H1 (cell line): ENCODE results near the gene CNOT8.

Experiments
- ATF2 ChIP-seq: IDR thresholded peaks from 2 replicates; pipeline ENCODE4 v1.6.1; 2012; ENCODE audit warnings: low read length, inconsistent platforms
- CHD2 ChIP-seq: IDR thresholded peaks from 2 replicates; pipeline ENCODE4 v1.6.1; 2012; ENCODE audit warnings: low read length, improper control_type of control experiment
- CTCF ChIP-seq, 3 experiments: IDR thresholded peaks; 1 replicate in 2 of 3; 2 replicates in 1 of 3; pipeline versions ENCODE4 v1.5.1 to v1.6.1; 2011; ENCODE audit warnings: low read length in 3 of 3, mild to moderate bottlenecking in 3 of 3, inconsistent platforms in 2 of 3, low read depth in 1 of 3, moderate library complexity in 1 of 3; ENCODE audit not compliant: insufficient read depth in 1 of 3; ENCODE audit errors: control extremely low read depth in 1 of 3
- EP300 ChIP-seq, 2 experiments: IDR thresholded peaks; 1 replicate in 1 of 2; 2 replicates in 1 of 2; pipeline ENCODE4 v1.6.1; 2011 to 2012; ENCODE audit warnings: low read depth in 2 of 2, low read length in 2 of 2, mild to moderate bottlenecking in 2 of 2, borderline replicate concordance in 1 of 2, inconsistent platforms in 1 of 2, moderate library complexity in 1 of 2
- EZH2 ChIP-seq: fragments of 200-600 bp; sonication (generic); IDR thresholded peaks from 2 replicates; pipeline ENCODE4 v1.7.1; 2012; ENCODE audit warnings: low read depth, mild to moderate bottlenecking, moderate library complexity, low read length, inconsistent platforms; ENCODE audit not compliant: severe bottlenecking
- HDAC2 ChIP-seq, 2 experiments: fragments of 300-600 bp in 1 of 2; sonication (generic) in 1 of 2; IDR thresholded peaks; 2 replicates each; pipeline ENCODE4 v1.6.1; 2011 to 2012; ENCODE audit warnings: low read depth in 2 of 2, low read length in 2 of 2, mild to moderate bottlenecking in 2 of 2, moderate library complexity in 2 of 2, borderline replicate concordance in 1 of 2, inconsistent platforms in 1 of 2
- MAX ChIP-seq: IDR thresholded peaks from 2 replicates; pipeline ENCODE4 v1.6.1; 2012; ENCODE audit warnings: inconsistent platforms
- POLR2A ChIP-seq, 2 experiments: IDR thresholded peaks; 1 replicate in 1 of 2; 2 replicates in 1 of 2; pipeline ENCODE4 v1.6.1; 2011; ENCODE audit warnings: low read depth in 2 of 2, low read length in 2 of 2, mild to moderate bottlenecking in 2 of 2; ENCODE audit errors: control extremely low read depth in 1 of 2
- RAD21 ChIP-seq, 2 experiments: IDR thresholded peaks in 1 of 2; conservative IDR thresholded peaks in 1 of 2; 2 replicates each; pipeline ENCODE4 v1.6.1; 2011; ENCODE audit warnings: low read depth in 2 of 2, low read length in 2 of 2, improper control_type of control experiment in 1 of 2, inconsistent platforms in 1 of 2, mild to moderate bottlenecking in 1 of 2, moderate library complexity in 1 of 2
- RNF2 ChIP-seq: fragments of 200-900, 300-1000 bp; sonication (generic); IDR thresholded peaks from 2 replicates; pipeline ENCODE4 v1.7.1; 2016; ENCODE audit warnings: borderline replicate concordance, low read depth, mild to moderate bottlenecking, antibody characterized with exemption, low read length; ENCODE audit not compliant: poor library complexity, severe bottlenecking; ENCODE audit errors: missing control alignments
- SIN3A ChIP-seq, 2 experiments: IDR thresholded peaks in 1 of 2; conservative IDR thresholded peaks in 1 of 2; 2 replicates each; pipeline ENCODE4 v1.6.1; 2011 to 2012; ENCODE audit warnings: low read length in 2 of 2, improper control_type of control experiment in 1 of 2, low read depth in 1 of 2, mild to moderate bottlenecking in 1 of 2
- SIX5 ChIP-seq: IDR thresholded peaks from 2 replicates; pipeline ENCODE4 v1.6.1; 2011; ENCODE audit warnings: mild to moderate bottlenecking, low read depth, low read length
- TCF12 ChIP-seq: IDR thresholded peaks from 2 replicates; pipeline ENCODE4 v1.6.1; 2011; ENCODE audit warnings: low read depth, mild to moderate bottlenecking, low read length

- TF ChIP-seq RNF2 (no peak), CTCF (IDR thresholded peaks at IDR 0.05; ENCODE audit: control extremely low read depth in 1 of 3, insufficient read depth in 1 of 3, low read depth in 1 of 3, low read length in 3 of 3) (no peak), EP300 (IDR thresholded peaks at IDR 0.05; ENCODE audit: borderline replicate concordance in 1 of 2, low read depth in 2 of 2, low read length in 2 of 2) (no peak), POLR2A (IDR thresholded peaks at IDR 0.05; ENCODE audit: control extremely low read depth in 1 of 2, low read depth in 2 of 2, low read length in 2 of 2) (peak in 1 of 2 experiments; percentile 27; a peak in 1 of 3 replicates), RAD21 (IDR thresholded peaks at IDR 0.05 in 1 of 2, conservative IDR thresholded peaks at IDR 0.05 in 1 of 2; ENCODE audit: low read depth in 2 of 2, low read length in 2 of 2) (no peak), MAX (no peak), HDAC2 (IDR thresholded peaks at IDR 0.05; ENCODE audit: borderline replicate concordance in 1 of 2, low read depth in 2 of 2, low read length in 2 of 2) (no peak), TCF12 (no peak), CHD2 (no peak), EZH2 (no peak), ATF2 (no peak), SIX5 (no peak), SIN3A (conservative IDR thresholded peaks at IDR 0.05 in 1 of 2, IDR thresholded peaks at IDR 0.05 in 1 of 2; ENCODE audit: low read depth in 1 of 2, low read length in 2 of 2) (no peak)
Observed at GRCh38 chr5:154815684-154816247, 42.7 kb upstream of the CNOT8 start.
